Stimulated activated CD8-positive, alpha-beta memory T cell treated with anti-CD3 and anti-CD28 coated beads, Interleukin-7, amount 100 ng/mL, for 1 hour (primary cell): ENCODE results near the gene RDH16.
"Not testable (repeated sequence)": the region's sequence is repeated elsewhere in the genome, so short reads cannot be mapped to it uniquely, and the experiment has no call there.

ENCODE experiments used
- DNase-seq, 2 donors: peaks; one replicate each; pipeline ENCODE4 v3.0.0-alpha.2; 2020; ENCODE audit warnings: low read depth in 2 of 2

The RDH16 gene

DNA sequence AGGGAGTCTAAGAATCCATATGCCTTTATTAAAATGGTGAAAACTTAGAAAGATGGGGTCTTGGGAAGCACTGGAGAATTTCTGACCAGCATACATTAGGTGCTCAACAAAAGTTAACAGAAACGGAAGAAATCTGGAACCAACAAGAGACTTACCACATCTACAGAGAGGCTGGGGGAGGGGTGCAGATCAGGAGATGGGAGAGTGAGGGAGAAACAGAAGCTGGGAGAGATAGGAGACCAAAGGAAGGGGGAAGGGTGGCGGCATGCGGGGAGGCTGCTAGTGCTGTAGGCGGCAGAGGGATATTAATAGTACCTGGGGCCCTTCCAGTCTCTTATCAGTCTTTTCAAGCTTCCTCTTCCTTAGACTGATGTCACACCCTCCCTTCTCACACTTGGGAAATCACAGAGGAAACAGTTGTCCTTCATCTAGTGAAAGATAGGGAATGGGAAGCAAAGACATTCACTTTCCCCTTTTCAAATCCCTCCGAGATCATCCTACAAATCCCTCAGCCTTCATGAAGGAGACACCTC is 30.9 kb upstream of the RDH16 start:
- no peak for DNase-seq

DNA sequence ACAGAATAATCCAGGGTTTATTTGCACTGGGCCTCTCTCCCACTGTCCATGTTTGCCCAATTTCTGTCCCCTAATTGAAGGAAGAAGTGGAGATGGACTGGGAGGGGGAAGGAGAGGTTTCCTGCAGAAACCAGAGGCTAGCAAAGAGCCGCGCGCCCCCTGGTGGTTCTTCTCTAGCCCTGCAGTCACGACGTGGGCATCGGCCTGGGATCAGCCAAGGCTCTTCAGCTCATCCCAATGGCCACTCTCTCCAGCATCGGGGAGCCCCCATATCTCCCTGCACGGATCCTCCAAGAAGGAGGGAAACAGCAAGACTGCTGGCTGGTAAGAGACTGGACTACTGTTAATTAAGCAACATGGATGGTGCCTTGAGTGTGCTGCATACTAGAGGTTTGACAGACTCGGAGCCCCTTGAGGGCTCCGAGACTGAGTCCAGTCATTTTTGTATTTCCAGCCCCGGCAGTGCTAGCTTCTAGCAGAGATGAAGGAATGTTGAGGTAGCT is 30.2 kb upstream of the RDH16 start:
- DNase-seq = peak; percentile 45 to 68

DNA sequence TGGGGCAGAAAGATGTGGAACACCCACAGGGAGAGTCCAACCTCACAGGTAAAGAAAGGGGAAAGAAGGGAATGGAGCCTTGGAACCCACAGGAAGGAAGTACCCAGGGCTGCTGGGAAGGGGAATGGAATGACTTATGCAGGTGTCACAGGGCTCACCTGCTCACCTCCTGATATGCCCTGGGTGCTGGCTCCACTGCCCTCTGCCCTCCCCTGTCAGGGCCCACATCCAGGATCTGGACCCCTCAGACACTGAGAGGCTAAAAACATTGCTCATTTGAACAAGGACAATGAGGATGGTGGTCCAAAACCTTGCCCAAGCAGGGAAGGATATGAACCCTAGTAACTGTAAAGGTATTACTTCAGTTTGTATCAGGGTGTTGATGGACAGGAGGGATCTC is 29.6 kb upstream of the RDH16 start:
- no peak for DNase-seq

DNA sequence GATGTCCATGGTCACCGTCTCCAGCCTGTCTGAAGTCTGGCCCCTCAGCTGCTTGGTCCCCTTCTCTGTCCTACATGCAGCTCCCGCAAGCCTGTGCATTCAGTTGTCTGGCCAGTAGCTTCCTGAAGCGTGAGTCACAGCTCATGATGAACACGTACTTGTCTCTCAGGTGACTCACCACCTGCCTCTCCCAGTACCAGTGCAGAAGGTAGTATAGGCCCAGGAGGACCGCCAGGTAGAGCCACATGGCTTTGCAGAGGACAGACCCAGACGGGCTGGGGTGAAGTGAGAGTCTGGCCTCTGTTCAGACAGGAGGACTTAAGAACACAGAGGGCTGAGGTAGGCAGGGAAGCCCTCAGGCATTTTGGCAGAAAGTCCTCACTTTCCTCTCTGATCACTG is 28.3 kb upstream of the RDH16 start:
- not testable (repeated sequence) for DNase-seq

DNA sequence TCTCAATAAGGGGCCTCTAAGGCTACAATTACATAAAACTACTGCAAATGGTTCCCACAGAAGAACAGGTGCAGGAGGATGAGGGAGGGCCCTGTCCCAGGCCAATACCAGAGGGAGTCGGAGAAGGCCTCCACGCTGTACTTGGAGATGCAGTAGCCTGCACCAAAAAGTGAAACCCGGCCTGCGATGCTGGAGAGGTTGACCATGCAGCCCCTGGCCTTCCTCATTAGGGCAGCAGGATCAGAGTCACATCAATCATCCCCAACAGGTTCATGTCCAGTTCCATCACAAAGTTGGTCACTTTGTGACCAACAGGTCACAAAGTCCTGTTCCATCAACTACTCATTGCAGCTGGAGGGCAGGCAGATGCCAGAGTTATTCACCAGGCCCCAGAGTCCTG is 26.0 kb upstream of the RDH16 start:
- DNase-seq = no peak

DNA sequence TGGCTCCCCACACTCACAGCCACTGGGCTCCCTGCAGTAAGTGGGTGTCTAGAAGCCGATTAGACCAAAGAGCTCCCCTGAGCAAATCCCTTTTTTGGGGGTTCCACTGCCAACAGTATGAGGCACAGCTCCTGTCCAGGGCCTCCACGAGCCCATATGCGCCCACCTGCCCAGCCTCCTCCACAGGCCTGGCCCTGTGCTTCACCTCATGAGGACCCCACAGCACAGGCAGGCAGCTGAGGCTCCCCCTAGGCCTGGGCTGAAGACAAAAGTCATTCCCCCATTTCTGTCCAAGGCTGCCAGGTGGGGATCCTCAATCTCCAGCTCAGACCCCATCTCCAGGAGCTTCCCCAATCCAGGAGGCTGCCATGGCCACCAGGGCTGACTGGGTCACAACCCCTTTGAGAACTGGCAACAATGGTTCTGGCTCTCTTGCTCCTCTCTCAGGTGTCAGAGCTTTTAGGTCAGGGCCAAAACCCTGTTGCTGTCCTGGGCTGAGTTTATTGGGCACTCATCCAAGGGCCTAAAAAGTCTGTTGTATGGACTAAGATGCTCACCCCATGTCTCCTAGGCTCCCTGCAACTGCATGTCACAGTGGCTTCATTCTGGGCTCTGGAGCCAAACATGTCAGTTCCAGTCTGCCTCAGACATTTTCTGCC is 25.3 kb upstream of the RDH16 start:
- not testable (repeated sequence) for DNase-seq

DNA sequence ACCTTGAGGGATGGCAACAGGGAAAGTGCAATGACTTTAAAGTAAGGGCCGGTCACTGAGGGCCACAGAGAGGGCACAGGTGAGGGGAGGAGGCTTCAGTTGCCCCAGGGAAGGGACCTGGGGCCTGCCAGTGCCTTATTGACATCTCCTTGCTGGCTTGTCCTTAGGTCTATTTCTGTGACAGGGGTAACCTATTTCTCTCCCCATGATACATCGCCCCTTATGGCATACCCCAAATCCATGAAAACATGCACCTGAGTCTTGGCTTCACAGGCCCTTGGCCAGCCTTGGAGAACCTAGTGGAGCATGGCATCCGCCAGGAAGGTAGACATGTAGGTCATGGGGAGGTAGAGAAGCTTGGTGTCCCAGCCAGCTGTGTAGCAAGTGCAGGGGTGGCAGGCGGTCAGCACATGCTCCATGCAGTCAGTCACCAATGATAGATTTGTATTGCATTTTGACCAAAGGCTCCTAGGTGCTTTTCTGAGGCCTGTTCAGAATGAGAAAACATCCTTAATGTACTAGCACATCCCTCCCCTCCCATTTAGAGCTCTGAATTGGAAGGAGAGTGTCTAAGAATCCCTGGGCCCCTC is 23.6 kb upstream of the RDH16 start:
- no peak for DNase-seq

DNA sequence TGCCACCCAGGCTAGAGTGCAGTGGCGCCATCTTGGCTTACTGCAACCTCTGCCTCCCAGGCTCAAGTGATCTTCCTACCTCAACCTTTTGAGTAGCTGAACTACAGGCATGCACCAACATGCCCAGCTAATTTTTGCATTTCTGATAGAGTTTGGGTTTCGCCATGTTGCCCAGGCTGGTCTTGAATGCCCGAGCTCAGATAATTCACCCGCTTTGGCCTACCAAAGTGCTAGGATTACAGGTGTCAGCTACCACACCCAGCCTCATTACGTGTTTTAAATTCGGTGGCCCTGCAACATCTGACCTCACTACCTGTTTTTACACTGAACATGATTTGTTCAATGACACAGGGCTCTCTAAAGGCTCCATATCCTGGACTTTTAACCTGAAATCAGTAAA is 22.9 kb upstream of the RDH16 start:
- no peak for DNase-seq

DNA sequence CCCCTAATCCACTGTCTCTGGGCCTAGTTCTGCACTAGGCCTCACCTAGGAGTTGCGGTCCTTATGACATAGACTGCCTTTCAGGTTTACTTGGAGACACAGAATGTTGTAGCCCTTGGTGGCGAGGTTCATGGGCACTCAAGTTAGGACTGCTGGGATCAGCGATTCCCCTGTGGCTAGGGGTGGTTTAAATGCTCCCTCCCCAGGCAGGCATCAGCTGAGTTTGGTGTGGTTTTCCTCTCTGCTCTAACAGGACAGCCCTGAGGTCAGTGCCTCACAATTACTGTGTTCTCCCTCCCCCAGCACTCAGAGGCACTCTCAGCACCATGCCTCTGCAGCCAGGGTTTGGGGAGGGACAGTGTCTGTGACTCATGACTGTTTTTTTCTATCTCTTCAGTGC is 22.2 kb upstream of the RDH16 start:
- DNase-seq = no peak

DNA sequence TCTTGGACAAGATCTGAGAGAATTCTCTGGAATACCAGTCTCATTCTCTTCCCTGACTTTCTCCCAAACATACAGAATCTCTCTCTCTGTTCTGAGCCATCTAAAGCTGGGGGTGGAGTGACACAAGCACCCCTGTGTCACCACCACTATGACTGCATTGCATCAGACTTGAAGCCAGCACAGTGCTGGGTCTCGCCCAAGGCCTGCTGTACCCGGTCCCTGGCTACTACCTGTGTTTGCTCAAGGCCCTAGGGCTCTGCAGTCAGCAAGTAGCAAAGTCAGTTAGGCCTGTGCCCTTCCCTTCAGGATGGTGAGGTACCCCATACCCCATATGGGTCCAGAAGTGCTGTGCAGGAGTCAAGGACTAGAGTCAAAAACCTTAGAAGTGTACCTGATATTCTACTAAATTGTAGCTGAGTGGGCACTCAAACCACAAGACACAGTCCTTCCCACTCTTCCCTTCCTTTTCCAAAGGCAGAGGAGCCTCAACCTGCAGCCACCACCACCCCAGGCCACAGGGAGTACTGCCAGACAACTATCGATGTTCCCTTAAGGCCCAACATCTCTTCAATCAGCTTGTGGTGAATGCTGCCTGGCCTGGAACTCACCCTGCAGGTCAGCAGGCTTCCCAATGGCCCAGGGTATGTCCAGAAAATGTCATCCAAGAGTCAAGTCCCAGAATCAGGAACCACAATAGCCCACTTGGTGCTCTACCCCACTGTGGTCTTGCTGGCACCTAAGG is 21.2 kb upstream of the RDH16 start:
- DNase-seq = no peak

DNA sequence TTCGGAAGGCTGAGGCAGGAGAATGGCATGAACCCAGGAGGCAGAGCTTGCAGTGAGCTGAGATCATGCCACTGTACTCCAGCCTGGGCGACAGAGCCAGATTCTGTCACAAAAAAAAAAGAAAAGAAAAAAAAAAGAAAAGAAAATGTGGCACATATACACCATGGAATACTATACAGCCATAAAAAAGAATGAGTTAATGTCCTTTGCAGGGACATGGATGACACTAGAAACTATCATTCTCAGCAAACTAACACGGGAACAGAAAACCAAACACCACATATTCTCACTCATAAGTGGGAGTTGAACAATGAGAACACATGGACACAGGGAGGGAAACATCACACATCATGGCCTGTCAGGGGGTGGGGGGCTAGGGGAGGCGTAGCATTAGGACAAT is 20.0 kb upstream of the RDH16 start:
- not testable (repeated sequence) for DNase-seq

DNA sequence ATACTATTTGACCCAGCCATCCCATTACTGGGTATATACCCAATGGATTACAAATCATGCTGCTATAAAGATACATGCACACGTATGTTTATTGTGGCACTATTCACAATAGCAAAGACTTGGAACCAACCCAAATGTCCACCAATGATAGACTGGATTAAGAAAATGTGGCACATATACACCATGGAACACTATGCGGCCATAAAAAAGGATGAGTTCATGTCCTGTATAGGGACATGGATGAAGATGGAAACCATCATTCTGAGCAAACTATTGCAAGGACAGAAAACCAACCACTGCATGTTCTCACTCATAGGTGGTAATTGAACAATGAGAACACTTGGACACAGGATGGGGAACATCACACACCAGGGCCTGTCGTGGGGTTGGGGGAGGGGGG is 16.8 kb upstream of the RDH16 start:
- DNase-seq = not testable (repeated sequence)

DNA sequence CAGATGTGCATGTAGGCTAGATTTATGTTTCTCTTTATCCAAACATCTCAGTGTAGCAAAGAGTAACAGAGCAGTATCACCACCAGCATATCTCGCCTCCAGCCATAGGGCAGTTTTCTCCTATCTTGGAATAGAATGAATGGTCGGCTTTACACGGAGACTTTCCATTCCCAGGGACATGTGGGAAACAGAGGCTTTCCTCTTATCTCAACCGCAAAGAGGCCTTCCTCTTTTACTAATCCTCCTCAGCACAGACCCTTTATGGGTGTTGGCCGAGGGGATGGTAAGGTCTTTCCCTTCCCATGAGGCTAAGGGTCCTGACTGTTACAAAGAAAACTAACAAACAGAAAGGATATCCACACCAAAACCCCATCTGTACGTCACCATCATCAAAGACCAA is 11.5 kb upstream of the RDH16 start:
- not testable (repeated sequence) for DNase-seq

DNA sequence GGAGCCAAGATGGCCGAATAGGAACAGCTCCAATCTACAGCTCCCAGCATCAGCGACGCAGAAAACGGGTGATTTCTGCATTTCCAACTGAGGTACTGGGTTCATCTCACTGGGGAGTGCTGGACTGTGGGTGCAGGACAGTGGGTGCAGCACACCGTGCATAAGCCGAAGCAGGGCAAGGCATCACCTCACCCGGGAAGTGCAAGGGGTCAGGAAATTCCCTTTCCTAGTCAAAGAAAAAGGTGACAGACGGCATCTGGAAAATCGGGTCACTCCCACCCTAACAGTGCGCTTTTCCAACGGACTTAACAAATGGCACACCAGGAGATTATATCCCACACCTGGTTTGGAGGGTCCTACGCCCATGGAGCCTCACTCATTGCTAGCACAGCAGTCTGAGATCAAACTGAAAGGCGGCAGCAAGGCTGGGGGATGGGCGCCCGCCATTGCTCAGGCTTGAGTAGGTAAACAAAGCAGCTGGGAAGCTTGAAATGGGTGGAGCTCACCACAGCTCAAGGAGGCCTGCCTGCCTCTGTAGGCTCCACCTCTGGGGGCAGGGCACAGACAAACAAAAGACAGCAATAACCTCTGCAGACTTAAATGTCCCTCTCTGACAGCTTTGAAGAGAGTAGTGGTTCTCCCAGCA is 8.7 kb upstream of the RDH16 start:
- DNase-seq = not testable (repeated sequence)

DNA sequence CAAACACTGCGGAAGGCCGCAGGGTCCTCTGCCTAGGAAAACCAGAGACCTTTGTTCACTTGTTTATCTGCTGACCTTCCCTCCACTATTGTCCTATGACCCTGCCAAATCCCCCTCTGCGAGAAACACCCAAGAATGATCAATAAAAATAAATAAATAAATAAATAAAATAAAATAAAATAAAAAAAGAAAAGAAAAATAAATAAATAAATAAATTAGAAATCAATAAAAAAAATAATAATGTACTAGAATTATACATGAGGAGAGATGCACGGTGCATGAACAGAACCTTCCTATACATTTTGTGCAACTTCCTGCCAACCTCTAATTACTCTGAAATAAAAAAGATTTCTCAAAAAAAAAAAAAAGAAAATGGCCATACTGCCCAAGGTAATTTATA is 7.7 kb upstream of the RDH16 start:
- DNase-seq = not testable (repeated sequence)

DNA sequence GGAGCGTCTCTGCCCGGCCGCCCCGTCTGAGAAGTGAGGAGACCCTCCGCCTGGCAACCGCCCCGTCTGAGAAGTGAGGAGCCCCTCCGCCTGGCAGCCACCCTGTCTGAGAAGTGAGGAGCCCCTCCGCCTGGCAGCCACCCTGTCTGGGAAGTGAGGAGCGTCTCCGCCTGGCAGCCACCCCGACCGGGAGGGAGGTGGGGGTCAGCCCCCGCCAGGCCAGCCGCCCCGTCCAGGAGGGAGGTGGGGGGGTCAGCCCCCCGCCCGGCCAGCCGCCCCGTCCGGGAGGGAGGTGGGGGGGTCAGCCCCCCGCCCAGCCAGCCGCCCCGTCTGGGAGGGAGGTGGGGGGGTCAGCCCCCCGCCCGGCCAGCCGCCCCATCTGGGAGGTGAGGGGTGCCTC is 6.1 kb upstream of the RDH16 start:
- DNase-seq = not testable (repeated sequence)

DNA sequence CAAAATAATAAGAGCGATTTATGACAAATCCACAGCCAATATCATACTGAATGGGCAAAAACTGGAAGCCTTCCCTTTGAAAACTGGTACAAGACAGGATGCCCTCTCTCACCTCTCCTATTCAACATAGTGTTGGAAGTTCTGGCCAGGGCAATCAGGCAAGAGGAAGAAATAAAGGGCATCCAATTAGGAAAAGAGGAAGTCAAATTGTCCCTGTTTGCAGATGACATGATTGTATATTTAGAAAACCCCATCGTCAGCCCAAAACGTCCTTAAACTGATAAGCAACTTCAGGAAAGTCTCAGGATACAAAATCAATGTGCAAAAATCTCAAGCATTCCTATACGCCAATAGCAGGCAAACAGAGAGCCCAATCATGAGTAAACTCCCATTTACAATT is 4.8 kb upstream of the RDH16 start:
- not testable (repeated sequence) for DNase-seq

DNA sequence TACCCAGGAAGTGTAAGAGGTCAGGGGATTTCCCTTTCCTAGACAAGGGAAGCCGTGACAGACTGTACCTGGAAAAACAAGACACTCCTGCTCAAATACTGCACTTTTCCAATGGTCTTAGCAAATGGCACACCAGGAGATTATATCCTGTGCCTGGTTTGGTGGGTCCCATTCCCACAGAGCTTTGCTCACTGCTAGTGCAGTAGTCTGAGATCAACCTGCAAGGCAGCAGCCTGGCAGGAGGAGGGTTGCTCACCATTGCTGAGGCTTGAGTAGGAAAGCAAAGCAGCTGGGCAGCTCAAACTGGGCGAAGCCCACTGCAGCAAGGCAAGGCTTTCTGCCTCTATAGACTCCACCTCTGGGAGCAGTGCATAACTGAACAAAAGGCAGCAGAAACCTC is 1.0 kb upstream of the RDH16 start:
- no peak for DNase-seq

DNA sequence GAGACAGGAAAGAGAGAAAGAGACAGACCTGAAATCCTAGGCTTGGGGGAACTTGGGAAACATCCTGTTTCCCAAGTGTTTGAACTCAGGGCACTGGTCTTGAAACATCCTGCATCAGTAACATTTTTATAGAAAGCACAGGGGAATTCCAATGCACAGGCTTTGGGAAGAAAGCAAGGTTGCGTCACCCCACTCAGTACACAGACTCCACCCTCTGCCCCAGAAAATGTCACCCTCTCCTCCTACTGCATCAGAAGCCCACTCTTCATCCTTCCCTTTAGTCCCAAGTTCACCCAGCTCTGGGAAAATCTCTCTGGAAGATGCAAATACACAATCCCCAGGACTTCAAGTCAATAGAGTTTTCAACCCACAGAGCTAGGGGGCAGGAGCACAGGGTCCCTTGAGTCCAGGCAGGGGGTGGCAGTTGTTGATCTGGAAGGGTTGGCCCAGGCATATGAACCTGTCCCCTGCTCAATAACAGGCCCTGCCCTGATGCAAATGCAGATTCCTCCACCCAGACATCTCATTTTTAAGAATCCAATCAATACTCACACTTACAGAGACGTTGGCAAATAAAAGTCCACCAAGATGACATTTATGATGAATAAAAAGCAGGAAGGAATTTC is 1.7 kb downstream of the RDH16 start:
- DNase-seq = no peak

DNA sequence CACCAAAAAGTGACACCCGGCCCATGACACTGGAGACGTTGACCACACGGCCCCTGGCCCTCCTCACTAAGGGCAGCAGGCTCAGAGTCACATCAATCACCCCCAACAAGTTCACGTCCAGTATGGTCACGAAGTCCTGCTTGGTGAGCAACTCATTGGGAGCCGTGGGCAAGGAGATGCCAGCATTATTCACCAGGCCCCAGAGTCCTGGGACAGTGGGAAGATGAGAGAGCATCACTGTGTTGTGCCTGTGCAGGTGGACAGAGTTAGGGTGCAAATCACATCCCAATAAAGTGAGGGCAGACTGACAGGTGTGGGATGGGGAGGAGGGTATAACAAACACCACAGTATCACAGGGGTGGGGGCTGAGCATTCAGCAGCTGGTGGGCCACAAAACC is 2.5 kb downstream of the RDH16 start:
- DNase-seq = no peak

DNA sequence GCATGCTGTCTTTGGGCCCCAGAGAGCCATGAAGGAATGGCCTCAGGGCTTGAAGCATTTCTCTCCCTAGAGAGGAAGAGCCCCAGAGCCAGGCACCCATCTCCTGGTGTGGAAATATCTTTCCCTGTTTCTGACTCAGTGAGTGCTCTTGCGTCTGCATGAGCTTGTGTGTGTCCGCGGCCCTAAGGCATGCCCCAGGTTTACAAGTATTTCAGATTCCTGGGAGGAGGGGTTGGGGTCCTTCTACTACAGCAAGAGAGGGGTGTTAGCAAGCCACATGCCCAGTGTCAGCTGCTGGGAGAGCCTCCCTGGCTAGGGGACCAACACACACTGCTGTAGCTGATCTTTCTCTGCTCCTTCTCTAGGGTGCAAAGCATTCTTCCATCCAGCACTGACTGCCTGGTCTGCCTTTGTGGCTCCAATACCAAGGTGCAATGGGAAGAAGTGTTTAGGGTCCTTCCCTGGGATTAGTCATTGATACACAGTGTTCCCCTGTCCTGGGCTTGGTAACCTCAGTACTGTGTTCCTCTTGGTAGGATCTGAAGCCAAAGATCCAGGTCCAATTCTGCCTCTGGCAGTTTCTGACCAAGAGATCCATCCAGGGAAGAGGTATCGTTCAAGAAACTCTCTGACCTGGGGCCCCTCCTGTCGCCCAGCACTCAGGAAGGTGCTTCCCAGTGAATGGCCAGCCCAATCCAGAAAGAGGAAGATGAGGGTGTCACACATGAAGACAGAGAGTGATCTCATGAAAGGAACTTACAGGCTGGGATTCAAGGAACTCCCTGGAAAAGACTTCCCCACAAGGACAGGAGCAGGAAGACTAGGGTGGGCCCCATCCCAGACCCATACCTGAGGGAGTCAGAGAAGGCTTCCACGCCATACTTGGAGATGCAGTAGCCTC is 3.1 kb downstream of the RDH16 start:
- no peak for DNase-seq
